Astrocyte (in vitro differentiated cells and primary cell): Measurements from ENCODE around the gene NTM.

Source experiments
- EZH2 ChIP-seq: IDR thresholded peaks from 2 replicates; pipeline ENCODE4 v1.6.1; 2012; ENCODE audit warnings: mild to moderate bottlenecking, low read length, inconsistent platforms; ENCODE audit not compliant: insufficient read depth
- TF ChIP-seq, protein P1 (sequence below): IDR thresholded peaks from 2 replicates; pipeline ENCODE4 v1.5.1; 2011; ENCODE audit warnings: low read depth, mild to moderate bottlenecking, inconsistent platforms, low read length, moderate library complexity; ENCODE audit not compliant: insufficient read depth

DNA sequence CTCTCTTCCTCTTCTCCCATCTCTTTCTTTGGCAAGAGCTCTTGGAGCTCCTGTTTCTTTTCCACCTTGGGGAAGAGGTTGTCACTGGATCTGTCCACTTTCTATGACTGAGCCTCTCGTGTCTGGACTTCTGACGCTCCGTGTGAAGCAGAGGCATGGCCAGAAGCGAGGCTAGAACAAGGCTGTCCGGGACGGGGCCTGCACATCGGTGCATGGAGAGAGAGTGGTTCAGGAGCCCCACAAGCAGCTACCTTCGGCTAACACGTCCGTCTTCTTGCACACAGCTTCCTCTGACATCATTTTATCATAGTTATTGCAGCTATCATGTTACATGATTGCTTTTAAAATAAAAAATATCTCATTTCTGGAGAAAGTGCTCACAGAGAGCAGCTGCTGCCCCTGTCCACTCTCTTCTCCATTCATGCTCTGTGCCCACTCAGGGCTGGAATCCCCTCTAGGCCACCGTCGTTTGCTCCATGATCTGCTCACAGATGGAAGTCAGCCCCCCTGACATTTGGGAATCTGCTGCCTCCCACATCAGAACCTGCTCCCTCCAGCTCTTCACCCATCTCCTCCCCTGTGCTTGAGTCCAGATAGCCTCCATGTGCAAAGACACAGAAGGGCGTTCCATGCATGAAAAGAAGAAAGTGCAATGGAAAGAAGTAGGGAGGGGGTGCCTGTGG lies 308.4 kb downstream of the NTM start:
- TF ChIP-seq, protein P1, sequence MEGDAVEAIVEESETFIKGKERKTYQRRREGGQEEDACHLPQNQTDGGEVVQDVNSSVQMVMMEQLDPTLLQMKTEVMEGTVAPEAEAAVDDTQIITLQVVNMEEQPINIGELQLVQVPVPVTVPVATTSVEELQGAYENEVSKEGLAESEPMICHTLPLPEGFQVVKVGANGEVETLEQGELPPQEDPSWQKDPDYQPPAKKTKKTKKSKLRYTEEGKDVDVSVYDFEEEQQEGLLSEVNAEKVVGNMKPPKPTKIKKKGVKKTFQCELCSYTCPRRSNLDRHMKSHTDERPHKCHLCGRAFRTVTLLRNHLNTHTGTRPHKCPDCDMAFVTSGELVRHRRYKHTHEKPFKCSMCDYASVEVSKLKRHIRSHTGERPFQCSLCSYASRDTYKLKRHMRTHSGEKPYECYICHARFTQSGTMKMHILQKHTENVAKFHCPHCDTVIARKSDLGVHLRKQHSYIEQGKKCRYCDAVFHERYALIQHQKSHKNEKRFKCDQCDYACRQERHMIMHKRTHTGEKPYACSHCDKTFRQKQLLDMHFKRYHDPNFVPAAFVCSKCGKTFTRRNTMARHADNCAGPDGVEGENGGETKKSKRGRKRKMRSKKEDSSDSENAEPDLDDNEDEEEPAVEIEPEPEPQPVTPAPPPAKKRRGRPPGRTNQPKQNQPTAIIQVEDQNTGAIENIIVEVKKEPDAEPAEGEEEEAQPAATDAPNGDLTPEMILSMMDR: no peak
- no peak for TF ChIP-seq EZH2
